ENCODE results near the gene MGRN1. TPM values are rescaled to one million over a fixed set of nuclear protein-coding genes. Genes with fewer than 3 reads are reported as not detected.
A peak's percentile ranks its signal among the peaks of the same experiment; 100 is the strongest.

The MGRN1 gene
- total and polyA plus RNA-seq, 2 of the 13 experiments (the other 11 are each of a cell fraction or from before 2014, with no cell fraction given) = 11.9 to 12.6 TPM

DNA sequence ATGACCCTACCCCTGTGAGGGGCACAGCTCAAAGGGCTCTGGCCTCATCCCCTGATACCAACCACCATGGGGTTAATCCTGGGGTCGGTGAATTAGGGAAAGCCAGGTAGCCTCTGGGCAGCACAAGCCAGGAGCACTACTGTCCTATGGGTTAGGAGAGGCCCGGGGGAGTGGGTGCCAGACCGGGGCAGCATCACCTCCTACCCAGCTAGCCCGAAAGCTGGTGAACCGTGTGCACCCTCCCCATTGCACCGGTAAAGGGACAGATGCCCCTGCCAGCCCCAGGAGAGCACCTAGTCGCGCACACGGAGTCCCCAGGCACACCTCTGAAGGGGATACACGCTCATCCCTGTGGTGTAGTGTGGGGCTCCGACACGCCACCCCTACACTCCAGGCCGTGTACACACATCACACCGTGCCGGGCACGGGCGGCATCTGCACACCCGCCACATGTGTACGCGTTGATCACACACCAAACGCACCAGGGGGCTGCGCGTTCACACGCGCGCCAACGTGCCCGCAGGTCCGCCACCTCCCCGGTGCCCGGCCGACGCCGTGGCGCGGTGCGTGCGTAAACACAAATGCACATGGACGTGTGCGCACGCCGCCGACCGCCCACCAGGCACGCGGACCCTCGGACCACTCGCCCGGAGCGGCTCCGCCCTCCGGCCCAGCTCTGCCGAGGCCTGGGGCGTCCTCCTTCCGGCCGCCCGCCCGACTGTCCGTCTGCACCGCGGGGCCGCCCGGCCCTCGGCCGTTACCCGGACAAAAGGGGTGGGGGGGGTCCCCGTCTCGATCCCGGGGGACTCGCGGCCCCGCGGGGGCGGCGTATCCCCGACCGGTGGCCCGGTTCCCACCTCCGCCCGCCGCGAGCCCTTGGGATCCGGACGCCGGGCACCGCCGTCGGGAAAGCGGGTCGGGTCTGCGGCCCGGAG, 10.7 kb upstream of the MGRN1 start (continued):
- TF ChIP-seq SPEN (CRISPR knock-in tag; IDR thresholded peaks at IDR 0.05; ENCODE audit: low read depth) = no peak; the same call in 1 of the 2 replicates
- TF ChIP-seq IRX3 (CRISPR knock-in tag; IDR thresholded peaks at IDR 0.05; ENCODE audit: borderline replicate concordance, low read depth) = no peak
- TF ChIP-seq POLR2A (IDR thresholded peaks at IDR 0.05; ENCODE audit: insufficient read depth in 1 of 2, low read depth in 2 of 2, low read length in 2 of 2) = 0 out of 4 replicates have a peak, but pooled peaks of 1 of the 2 experiments have one; percentile 43
- no peak for TF ChIP-seq SMAD1 (CRISPR knock-in tag; IDR thresholded peaks at IDR 0.05; ENCODE audit: borderline replicate concordance, low read depth)
- no peak for TF ChIP-seq TAF1 (CRISPR knock-in tag; IDR thresholded peaks at IDR 0.05)
- peak; percentile 39; the same call in 1 of the 2 replicates for TF ChIP-seq FOXK1 (CRISPR knock-in tag; IDR thresholded peaks at IDR 0.05; ENCODE audit: borderline replicate concordance, low read depth)
- TF ChIP-seq, protein P1, sequence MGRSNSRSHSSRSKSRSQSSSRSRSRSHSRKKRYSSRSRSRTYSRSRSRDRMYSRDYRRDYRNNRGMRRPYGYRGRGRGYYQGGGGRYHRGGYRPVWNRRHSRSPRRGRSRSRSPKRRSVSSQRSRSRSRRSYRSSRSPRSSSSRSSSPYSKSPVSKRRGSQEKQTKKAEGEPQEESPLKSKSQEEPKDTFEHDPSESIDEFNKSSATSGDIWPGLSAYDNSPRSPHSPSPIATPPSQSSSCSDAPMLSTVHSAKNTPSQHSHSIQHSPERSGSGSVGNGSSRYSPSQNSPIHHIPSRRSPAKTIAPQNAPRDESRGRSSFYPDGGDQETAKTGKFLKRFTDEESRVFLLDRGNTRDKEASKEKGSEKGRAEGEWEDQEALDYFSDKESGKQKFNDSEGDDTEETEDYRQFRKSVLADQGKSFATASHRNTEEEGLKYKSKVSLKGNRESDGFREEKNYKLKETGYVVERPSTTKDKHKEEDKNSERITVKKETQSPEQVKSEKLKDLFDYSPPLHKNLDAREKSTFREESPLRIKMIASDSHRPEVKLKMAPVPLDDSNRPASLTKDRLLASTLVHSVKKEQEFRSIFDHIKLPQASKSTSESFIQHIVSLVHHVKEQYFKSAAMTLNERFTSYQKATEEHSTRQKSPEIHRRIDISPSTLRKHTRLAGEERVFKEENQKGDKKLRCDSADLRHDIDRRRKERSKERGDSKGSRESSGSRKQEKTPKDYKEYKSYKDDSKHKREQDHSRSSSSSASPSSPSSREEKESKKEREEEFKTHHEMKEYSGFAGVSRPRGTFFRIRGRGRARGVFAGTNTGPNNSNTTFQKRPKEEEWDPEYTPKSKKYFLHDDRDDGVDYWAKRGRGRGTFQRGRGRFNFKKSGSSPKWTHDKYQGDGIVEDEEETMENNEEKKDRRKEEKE (IDR thresholded peaks at IDR 0.05) = no peak
- no peak for TF ChIP-seq RFX1 (IDR thresholded peaks at IDR 0.05)
- TF ChIP-seq ZFP37 (CRISPR knock-in tag; IDR thresholded peaks at IDR 0.05; ENCODE audit: borderline replicate concordance) = no peak
- TF ChIP-seq POLR2AphosphoS2 (IDR thresholded peaks at IDR 0.05; ENCODE audit: low read depth, low read length) = no peak
- TF ChIP-seq, protein P2, sequence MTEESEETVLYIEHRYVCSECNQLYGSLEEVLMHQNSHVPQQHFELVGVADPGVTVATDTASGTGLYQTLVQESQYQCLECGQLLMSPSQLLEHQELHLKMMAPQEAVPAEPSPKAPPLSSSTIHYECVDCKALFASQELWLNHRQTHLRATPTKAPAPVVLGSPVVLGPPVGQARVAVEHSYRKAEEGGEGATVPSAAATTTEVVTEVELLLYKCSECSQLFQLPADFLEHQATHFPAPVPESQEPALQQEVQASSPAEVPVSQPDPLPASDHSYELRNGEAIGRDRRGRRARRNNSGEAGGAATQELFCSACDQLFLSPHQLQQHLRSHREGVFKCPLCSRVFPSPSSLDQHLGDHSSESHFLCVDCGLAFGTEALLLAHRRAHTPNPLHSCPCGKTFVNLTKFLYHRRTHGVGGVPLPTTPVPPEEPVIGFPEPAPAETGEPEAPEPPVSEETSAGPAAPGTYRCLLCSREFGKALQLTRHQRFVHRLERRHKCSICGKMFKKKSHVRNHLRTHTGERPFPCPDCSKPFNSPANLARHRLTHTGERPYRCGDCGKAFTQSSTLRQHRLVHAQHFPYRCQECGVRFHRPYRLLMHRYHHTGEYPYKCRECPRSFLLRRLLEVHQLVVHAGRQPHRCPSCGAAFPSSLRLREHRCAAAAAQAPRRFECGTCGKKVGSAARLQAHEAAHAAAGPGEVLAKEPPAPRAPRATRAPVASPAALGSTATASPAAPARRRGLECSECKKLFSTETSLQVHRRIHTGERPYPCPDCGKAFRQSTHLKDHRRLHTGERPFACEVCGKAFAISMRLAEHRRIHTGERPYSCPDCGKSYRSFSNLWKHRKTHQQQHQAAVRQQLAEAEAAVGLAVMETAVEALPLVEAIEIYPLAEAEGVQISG (CRISPR knock-in tag; IDR thresholded peaks at IDR 0.05) = no peak; the same call in 1 of the 2 replicates
- 0 out of 2 replicates have a peak, but pooled peaks have one; percentile 32 for TF ChIP-seq MED1 (CRISPR knock-in tag; IDR thresholded peaks at IDR 0.05)
- TF ChIP-seq FOXA1 (IDR thresholded peaks at IDR 0.05) = no peak
- TF ChIP-seq FOXA1 (CRISPR knock-in tag; IDR thresholded peaks at IDR 0.05) = peak; percentile 65
- TF ChIP-seq ZNF543 (CRISPR knock-in tag; IDR thresholded peaks at IDR 0.05) = peak; percentile 7; the same call in 1 of the 2 replicates
- TF ChIP-seq, protein P3, sequence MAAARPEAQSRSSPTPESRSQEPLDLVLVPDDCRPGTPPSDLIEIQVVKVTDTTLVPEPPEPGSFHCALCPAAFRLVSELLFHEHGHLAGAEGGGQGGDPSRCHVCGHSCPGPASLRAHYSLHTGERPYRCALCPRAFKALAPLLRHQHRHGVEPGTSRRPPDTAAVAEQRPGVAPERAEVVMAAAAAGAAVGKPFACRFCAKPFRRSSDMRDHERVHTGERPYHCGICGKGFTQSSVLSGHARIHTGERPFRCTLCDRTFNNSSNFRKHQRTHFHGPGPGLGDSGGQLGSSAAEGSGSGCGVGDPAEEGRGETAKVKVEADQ (CRISPR knock-in tag; IDR thresholded peaks at IDR 0.05; ENCODE audit: borderline replicate concordance) = no peak
- TF ChIP-seq BCL6 (CRISPR knock-in tag; IDR thresholded peaks at IDR 0.05) = no peak
- TF ChIP-seq ZC3H4 (CRISPR knock-in tag; IDR thresholded peaks at IDR 0.05; ENCODE audit: borderline replicate concordance) = no peak
- TF ChIP-seq HOXA5 (CRISPR knock-in tag; IDR thresholded peaks at IDR 0.05) = no peak
- TF ChIP-seq XRCC5 (optimal IDR thresholded peaks at IDR 0.05; ENCODE audit: low read length) = no peak
- TF ChIP-seq SETDB1 (CRISPR knock-in tag; IDR thresholded peaks at IDR 0.05; ENCODE audit: borderline replicate concordance) = no peak

Data from HepG2 (cell line).